MV-4-11 (cell line): ENCODE results near the gene HESX1.

Experiments
- DNase-seq: peaks from one replicate; lab custom pipeline; 2025; lab: John Stamatoyannopoulos, UW

The HESX1 gene

GRCh38 chr3:57199895-57200297 is at the start of gene HESX1:
Gene HESX1, minus strand, starts transcription at chr3:57199978. Its CDS starts 60 bp downstream, at chr3:57199918.
- DNase-seq: no peak

- DNase-seq: no peak
Measured at GRCh38 chr3:57244946-57245345, 45.2 kb upstream of the HESX1 start.

GRCh38 chr3:57234613-57235575 is 35.1 kb upstream of the HESX1 start:
- no peak for DNase-seq

- no peak for DNase-seq
Measured at GRCh38 chr3:57233799-57234198, 34.0 kb upstream of the HESX1 start.

- no peak for DNase-seq
Measured at GRCh38 chr3:57230006-57230405, 30.2 kb upstream of the HESX1 start.

GRCh38 chr3:57227930-57228751 is 28.4 kb upstream of the HESX1 start:
- DNase-seq: no peak

- DNase-seq: peak; percentile 78
Measured at GRCh38 chr3:57227204-57227929, 27.6 kb upstream of the HESX1 start, which contains the start of gene APPL1. Gene APPL1, plus strand, starts transcription at chr3:57227729. Its CDS starts 155 bp downstream, at chr3:57227884.

- peak; percentile 42 for DNase-seq
Measured at GRCh38 chr3:57226176-57226575, 26.4 kb upstream of the HESX1 start.

- no peak for DNase-seq
Measured at GRCh38 chr3:57224856-57225255, 25.1 kb upstream of the HESX1 start.

- DNase-seq: no peak
Measured at GRCh38 chr3:57221883-57222282, 22.1 kb upstream of the HESX1 start.

GRCh38 chr3:57206423-57206822 is 6.6 kb upstream of the HESX1 start:
- DNase-seq: no peak

GRCh38 chr3:57194641-57195040 is 5.1 kb downstream of the HESX1 start:
- no peak for DNase-seq

GRCh38 chr3:57192028-57192427 is 7.8 kb downstream of the HESX1 start:
- DNase-seq: no peak

- no peak for DNase-seq
Measured at GRCh38 chr3:57184526-57184925, 15.3 kb downstream of the HESX1 start.

- DNase-seq: no peak
Measured at GRCh38 chr3:57179580-57180410, 20.0 kb downstream of the HESX1 start.

GRCh38 chr3:57176045-57176444 is 23.7 kb downstream of the HESX1 start:
- no peak for DNase-seq

GRCh38 chr3:57173687-57174086 is 26.1 kb downstream of the HESX1 start:
- peak; percentile 31 for DNase-seq

- no peak for DNase-seq
Measured at GRCh38 chr3:57170946-57171345, 28.8 kb downstream of the HESX1 start.

GRCh38 chr3:57169872-57170623 is 29.7 kb downstream of the HESX1 start:
- DNase-seq: peak; percentile 17

- DNase-seq: no peak
Measured at GRCh38 chr3:57169108-57169507, 30.7 kb downstream of the HESX1 start.
